Retinal pigment epithelial cell (primary cell): ENCODE results near the gene DAB2IP.
A peak's percentile ranks its signal among the peaks of the same experiment; 100 is the strongest.

Experiments
- DNase-seq: peaks from one replicate; pipeline ENCODE4 v3.0.0-alpha.2; 2010; ENCODE audit warnings: low read depth
- H3K4me3 ChIP-seq: 2 replicates; pipeline ENCODE4 v1.5.1; 2011; ENCODE audit warnings: mild to moderate bottlenecking, low read length, control low read depth, moderate library complexity
- CTCF ChIP-seq: conservative IDR thresholded peaks from 2 replicates; pipeline ENCODE4 v1.5.1; 2011; ENCODE audit warnings: low read depth, low read length, control low read depth, inconsistent platforms

Gene DAB2IP

GRCh38 chr9:121694600-121694999, 43.2 kb downstream of the DAB2IP start:
- no peak for TF ChIP-seq CTCF
- no peak for DNase-seq
- H3K4me3 ChIP-seq = no peak overlapping the region

- H3K4me3 ChIP-seq = no peak overlapping the region
- no peak for DNase-seq
- TF ChIP-seq CTCF = no peak
Measured at GRCh38 chr9:121696930-121697329, 45.5 kb downstream of the DAB2IP start.

GRCh38 chr9:121698627-121699570, 47.5 kb downstream of the DAB2IP start:
- no peak for DNase-seq
- TF ChIP-seq CTCF = no peak
- H3K4me3 ChIP-seq = peak overlapping the region; percentile 62

- no peak for DNase-seq
- no peak for TF ChIP-seq CTCF
- peak overlapping the region; percentile 62 for H3K4me3 ChIP-seq
Measured at GRCh38 chr9:121699571-121700164, 48.2 kb downstream of the DAB2IP start.

- H3K4me3 ChIP-seq = peak overlapping the region; percentile 62
- DNase-seq = no peak
- peak; percentile 74 for TF ChIP-seq CTCF
Measured at GRCh38 chr9:121700165-121700831, 48.9 kb downstream of the DAB2IP start.

- TF ChIP-seq CTCF = no peak
- no peak for DNase-seq
Measured at GRCh38 chr9:121700832-121701419, 49.5 kb downstream of the DAB2IP start.

More at GRCh38 chr9:121700832-121701419, 49.5 kb downstream of the DAB2IP start:
- no peak overlapping the region for H3K4me3 ChIP-seq
